Measurements from ENCODE around the gene CACNA1C.

Gene CACNA1C

GRCh38 chr12:2393016-2393415 is 340.2 kb downstream of the CACNA1C start:
- no peak for DNase-seq (ENCODE audit: low spot score)

GRCh38 chr12:2393996-2394395 is 341.2 kb downstream of the CACNA1C start:
- no peak for DNase-seq (ENCODE audit: low spot score)

DNA sequence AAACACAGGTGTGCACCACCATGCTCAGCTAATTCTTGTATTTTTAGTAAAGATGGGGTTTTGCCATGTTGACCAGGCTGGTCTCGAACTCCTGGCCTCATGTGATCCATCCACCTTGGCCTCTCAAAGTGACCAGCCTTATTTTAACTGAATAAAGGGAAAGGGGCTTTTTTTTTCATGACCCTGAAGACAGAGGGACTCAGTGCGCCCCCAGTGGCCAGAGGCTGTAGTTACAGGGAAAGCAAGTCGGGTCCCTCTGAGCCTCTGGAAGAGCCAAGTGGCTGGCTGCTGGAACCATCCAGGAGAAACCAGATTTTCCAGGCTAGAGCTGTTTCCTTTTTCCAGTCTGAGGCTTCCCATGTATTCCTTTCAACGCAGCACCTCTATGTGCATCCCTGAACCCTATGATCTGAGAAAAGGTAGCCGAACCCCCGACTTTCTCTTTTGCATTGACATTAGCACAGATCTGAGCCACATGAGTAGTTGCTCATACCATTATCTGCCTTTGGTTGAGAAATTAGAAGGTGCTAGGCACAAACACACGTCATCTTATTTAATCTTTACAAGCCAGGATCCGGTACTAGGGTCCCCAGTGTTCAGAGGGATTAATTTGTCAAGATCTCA is 342.7 kb downstream of the CACNA1C start:
- DNase-seq (ENCODE audit: low spot score), result peak; percentile 60

DNA sequence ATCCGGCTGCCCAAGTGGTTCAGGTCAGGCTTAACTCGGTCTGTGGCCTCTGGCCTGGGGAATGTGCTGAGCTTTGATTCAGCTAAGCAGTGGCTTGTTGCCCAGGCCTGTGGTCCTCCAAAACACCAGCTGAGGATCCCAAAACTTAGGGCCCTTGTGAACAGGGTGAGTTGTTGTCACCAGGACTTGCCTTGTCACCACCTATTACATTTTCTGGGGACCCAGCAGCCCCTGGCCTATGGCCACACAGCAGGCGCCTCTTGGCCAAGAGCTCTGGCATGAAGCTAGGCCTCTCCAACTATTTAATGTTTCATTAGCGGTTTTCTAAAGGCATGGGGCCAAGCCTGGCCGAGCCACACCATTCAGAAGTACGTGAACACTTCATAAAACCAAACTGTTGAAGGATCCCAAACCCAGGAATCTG is 343.7 kb downstream of the CACNA1C start:
- DNase-seq (ENCODE audit: low spot score), result no peak

DNA sequence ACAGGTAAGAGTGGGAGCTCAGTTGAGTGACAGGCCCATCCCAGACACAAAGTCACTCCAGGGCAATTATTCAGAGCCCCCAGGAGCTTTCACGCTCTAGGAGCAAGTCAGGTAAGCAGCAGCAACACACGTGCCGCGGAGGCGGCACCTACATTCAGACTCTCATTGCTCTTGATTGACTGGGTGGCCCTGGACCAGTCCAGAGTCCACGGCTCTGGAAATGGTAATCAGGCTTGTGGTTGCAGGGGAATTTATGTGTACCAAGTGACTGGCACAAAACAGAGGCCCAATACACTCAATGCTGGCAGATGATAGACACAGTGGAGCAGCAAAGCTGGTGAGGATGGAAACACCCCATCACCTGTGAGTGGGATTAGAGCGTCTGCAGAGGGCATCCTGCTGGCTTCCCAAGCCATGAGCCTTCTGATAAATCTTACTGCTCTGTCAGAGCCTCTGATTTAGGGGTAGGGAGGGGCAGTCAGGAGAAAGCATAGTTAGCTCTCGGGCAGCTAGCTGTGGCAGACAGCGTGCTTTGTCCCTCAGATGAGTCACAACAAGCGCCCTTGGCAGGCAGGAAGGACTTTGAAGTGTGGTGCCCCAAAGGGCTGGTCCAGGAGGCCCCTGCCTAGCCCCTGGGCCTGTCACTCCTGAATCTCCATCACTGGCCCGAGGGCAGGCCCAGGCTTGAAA is 344.7 kb downstream of the CACNA1C start:
- no peak for DNase-seq (ENCODE audit: low spot score)

DNA sequence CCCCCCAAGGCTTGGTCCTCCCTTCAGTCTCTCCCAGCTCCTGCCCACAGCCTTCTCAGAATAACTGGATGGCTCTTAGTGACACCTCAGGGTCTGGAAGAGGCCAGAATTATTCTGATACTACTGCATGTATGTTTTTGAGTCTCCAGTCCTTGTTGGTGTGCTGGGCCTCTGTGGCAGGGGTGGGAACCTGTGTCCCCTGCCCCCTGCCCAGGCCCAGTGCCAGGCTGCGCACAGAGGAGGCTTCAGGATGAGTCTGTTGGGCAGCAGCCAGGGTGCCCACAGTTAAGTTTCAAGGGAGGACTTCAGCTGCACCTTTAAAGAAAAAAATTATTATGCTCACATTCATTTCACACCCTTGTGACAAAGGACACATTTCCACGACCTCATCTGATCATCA is 348.3 kb downstream of the CACNA1C start:
- DNase-seq (ENCODE audit: low spot score), result no peak

GRCh38 chr12:2402073-2402579 is 349.3 kb downstream of the CACNA1C start:
- DNase-seq (ENCODE audit: low spot score), result no peak

- DNase-seq (ENCODE audit: low spot score), result no peak
Observed at GRCh38 chr12:2403221-2403976, 350.6 kb downstream of the CACNA1C start.

DNA sequence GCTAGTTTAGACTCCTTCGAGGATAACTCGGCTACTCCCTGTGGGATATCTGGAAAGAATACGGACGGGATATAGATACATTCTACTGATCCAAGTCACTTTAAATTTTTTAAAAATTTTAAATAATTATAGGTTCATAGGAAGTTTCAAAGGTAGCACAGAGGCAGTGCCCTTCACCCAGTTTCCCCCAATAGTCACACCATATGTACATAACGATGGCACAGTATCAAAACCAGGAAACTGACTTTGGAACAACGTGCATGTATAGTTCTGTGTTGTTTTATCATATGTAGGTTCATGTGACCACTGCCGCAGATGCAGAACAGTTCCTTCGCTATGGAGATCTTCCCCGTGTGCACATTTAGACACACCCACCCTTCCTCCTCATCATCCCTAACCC is 352.3 kb downstream of the CACNA1C start:
- no peak for DNase-seq (ENCODE audit: low spot score)

DNA sequence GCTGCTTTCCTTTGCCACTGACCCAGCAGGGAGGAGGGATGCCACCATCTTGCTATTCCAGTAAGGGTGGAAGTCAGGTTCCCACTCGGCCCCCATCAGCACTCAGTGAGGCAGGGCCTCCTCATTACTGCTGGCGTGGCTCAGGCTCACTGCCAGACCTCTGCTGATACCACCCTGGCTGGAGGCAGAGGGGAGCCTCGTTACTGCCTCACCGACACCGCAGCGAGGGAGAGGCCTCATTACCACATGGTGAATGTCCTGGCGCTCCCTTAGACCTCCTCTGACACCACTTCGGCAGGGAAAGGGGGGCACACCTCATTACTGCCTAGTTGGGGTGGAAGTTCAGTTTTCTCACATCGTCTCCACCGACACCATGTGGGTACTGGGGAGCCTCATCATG is 354.1 kb downstream of the CACNA1C start:
- DNase-seq (ENCODE audit: low spot score), result no peak

DNA sequence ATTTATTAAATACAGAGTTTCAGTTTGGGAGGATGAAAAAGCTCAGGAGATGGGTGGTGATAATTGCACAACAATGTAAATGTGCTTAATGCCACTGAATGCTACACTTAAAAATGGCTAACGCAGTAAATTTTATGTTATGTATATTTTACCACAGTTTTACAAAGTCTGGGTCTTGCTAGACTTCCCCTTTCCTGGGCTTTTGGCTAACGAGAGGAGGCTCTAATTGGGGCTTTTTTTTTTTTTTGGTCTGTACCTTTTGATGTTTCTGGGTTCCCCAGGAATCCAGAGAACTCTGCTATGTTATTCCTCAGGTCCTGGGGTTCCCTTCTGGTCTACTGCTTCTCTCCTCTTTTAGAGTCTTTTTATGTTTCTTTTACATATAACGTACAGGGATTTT is 355.5 kb downstream of the CACNA1C start:
- DNase-seq (ENCODE audit: low spot score), result no peak

- no peak for DNase-seq (ENCODE audit: low spot score)
Observed at GRCh38 chr12:2409656-2410265, 357.0 kb downstream of the CACNA1C start.

DNA sequence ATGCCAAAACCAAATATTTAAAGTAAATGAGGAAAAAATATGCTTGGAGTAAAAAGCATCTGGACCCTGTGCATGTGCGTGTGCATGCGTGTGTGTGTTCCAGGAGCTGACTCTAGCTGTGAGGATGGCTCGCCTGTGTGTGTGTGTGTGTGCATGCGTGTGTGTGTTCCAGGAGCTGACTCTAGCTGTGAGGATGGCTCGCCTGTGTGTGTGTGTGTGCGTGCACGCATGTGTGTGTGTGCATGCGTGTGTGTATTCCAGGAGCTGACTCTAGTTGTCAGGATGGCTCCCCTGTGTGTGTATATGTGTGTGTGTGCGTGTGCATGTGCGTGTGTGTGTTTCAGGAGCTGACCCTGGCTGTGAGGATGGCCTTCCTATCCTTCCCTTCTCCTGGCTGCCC is 357.7 kb downstream of the CACNA1C start:
- no peak for DNase-seq (ENCODE audit: low spot score)

DNA sequence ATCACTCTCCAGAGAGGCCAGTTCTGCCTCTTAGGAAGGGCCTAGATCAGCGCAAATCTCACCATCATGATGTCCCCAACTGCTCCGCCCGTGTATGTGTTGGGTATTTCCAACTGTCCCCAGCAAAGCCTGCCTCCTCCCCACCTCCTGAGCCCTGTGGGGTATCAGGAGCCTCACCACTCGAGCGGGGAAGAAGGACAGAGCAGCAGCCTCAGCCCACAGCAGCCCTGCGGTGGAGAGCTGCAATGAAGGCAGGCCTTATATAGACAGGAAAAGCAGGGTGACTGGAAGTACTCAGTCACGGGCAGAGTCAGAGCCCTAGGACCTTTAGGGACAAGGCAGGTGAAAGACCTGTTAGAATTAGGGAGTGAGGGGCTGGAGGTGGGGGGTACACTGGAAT is 358.2 kb downstream of the CACNA1C start:
- no peak for DNase-seq (ENCODE audit: low spot score)

DNA sequence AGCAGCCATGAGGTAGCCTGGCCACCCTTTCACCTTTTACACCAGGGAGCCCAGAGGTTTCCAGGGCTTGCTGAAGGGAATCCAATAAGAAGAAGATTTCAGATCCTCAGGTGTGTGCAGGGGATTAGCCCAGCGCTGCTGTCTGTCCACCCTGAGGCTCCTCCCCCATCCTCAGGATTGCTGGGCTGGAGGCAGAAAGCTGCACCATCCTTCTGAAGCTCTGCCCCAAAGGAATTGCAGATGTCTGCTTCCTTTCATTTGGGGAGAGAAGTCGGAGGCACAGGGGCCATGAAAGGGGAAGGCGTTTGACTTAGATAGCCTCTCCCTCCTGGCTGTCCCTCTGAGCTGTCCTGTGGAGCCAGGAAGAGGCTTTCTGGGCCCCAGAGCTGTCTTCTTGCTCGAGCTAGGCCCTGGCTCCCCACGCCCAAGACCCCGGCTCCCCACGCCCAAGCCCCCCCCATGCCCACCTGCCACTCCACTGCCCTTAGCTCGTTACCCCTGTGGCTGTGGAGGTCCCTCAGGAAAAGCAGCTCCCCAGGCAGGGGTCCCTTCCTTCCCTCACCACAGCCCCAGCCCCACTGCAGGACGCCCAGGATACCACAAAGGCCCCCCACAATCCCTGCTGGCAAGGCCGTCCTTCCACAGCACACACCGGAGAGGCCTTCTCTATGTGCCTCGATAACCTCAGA is 359.0 kb downstream of the CACNA1C start:
- no peak for DNase-seq (ENCODE audit: low spot score)

GRCh38 chr12:2412305-2412643 is 359.5 kb downstream of the CACNA1C start:
- DNase-seq (ENCODE audit: low spot score), result no peak

DNA sequence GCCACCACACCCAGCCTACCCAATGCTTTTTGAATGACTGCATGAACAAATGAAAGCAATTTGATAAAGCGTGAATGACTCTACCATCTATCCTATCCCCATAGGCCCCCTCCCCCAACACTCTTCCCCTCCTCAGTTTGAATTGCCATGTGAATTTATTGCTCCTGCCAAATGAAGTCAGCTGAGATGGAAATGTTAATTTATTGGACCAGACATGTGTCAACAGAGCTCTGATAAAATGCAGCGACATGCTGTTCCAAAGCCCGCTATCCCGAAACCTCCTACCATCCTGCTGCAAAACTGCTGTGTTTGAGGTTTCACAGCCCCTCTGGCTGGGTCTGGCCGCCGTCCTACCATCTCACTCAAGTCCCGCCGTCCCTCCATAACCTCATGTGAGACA is 360.5 kb downstream of the CACNA1C start:
- no peak for DNase-seq (ENCODE audit: low spot score)

GRCh38 chr12:2413999-2414792 is 361.4 kb downstream of the CACNA1C start:
- DNase-seq (ENCODE audit: low spot score), result no peak

- DNase-seq (ENCODE audit: low spot score), result no peak
Observed at GRCh38 chr12:2414810-2415567, 362.2 kb downstream of the CACNA1C start.

DNA sequence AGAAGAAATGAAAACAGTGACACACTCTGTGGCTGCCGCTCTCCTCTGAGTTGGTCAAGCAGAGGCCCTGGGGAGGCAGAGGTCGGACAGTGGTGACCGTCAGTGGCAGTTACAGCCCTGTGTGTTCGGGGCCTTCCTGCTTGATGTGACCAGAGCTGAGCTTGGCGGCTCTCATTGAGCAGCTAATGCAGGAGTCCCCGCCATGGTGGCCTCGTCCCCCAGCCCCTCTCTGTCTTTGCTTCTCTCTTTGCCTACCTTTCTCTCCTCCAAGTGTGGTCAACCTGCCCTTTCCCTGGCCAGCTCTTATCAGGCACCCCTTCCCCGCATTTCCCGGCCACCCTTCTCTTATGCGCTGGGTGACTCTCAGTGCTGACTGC is 362.8 kb downstream of the CACNA1C start:
- DNase-seq (ENCODE audit: low spot score), result no peak

DNA sequence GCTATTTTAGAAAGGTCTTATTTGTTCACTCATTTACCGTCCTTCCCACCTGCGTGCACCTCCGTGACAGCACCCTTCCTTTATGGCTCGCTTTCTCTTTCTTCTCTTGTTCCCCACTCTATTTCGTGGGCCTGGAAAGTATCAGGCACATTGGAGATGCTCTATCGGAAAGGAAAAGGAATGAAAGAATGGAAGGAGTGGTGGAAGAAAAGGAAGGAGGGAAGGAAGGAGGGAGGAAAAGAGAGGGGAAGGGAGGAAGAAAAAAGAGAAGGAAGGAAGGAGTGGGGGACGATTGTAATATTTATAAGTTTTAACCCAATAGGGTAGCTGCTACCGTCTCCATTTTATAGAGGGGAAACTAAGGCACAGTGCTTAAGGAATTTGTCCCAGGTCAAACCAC is 363.4 kb downstream of the CACNA1C start:
- DNase-seq (ENCODE audit: low spot score), result no peak

All from HuH-7 (cell line).